Transverse colon (tissue), 4 donors: ENCODE results near the gene SNRPB.

Experiments
- POLR2AphosphoS5 ChIP-seq, 3 donors: sonication (generic); formaldehyde crosslinking; IDR thresholded peaks; one replicate each; pipeline ENCODE4 v1.6.1; 2016; ENCODE audit warnings: antibody characterized with exemption in 3 of 3
- TF ChIP-seq, protein P1 (sequence below), 5 experiments: fragments of 200-600 bp in 3 of 5; fragments of 450-650 bp in 2 of 5; sonication (generic) in 3 of 5; IDR thresholded peaks; 1 replicate in 2 of 5; 2 replicates in 3 of 5; pipeline ENCODE4 v1.5.1; 2016 to 2017; ENCODE audit warnings: antibody characterized with exemption in 5 of 5, inconsistent platforms in 3 of 5, mild to moderate bottlenecking in 2 of 5, moderate library complexity in 1 of 5

DNA sequence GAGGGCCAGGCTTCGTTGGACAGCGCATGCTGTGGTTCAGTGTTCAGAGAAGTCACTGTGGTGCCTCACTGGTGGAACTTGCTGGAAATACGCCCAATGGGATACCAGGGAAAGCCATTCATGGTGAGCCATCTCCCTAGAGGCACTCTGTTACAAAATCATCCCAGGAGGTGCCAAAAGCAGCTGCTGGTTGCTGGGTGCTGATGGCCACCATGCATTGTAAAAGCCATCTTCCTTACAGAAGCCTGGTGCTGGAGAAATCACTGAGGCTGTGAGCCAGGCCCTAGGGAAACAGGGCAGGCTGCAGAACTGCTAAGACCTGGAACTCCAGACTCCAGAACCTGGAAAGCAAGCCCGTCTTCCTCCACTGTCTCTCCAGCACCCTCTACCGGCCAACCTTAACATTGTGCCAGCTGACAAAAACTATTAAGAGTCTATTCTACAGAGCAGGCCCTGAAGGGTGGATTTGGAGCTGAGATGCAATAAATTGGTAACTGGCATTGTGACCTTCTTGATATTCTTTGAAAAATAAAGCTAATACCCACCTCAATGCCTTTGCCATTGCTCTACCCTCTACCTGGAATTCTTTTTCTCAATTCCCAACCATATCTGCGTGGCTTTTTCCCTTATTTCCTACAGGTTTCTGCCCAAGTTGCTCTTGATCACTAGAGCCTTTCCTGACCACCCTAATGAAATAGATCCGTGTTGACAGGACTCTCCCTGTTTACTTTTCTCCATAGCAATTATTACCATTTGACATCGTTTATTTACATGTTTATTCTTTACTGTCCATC is 18.5 kb downstream of the SNRPB start:
- TF ChIP-seq, protein P1, sequence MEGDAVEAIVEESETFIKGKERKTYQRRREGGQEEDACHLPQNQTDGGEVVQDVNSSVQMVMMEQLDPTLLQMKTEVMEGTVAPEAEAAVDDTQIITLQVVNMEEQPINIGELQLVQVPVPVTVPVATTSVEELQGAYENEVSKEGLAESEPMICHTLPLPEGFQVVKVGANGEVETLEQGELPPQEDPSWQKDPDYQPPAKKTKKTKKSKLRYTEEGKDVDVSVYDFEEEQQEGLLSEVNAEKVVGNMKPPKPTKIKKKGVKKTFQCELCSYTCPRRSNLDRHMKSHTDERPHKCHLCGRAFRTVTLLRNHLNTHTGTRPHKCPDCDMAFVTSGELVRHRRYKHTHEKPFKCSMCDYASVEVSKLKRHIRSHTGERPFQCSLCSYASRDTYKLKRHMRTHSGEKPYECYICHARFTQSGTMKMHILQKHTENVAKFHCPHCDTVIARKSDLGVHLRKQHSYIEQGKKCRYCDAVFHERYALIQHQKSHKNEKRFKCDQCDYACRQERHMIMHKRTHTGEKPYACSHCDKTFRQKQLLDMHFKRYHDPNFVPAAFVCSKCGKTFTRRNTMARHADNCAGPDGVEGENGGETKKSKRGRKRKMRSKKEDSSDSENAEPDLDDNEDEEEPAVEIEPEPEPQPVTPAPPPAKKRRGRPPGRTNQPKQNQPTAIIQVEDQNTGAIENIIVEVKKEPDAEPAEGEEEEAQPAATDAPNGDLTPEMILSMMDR (IDR thresholded peaks at IDR 0.05), result peak; percentile 63 to 87 (median 79)
- no peak for TF ChIP-seq POLR2AphosphoS5 (IDR thresholded peaks at IDR 0.05)
